DMS153 (cell line): ENCODE data around the gene ZRANB2.

Experiments
- DNase-seq: peaks from one replicate; lab custom pipeline; 2025; lab: John Stamatoyannopoulos, UW

Gene ZRANB2

GRCh38 chr1:71027991-71028390 is 52.8 kb downstream of the ZRANB2 start:
- no peak for DNase-seq

- no peak for DNase-seq
Measured at GRCh38 chr1:71026093-71026492, 54.7 kb downstream of the ZRANB2 start.

- DNase-seq = no peak
Measured at GRCh38 chr1:71023515-71023914, 57.3 kb downstream of the ZRANB2 start.

GRCh38 chr1:71019233-71019969 is 61.4 kb downstream of the ZRANB2 start:
- DNase-seq = no peak

GRCh38 chr1:71018791-71019190 is 62.0 kb downstream of the ZRANB2 start:
- DNase-seq = no peak

- no peak for DNase-seq
Measured at GRCh38 chr1:71015745-71016144, 65.1 kb downstream of the ZRANB2 start.

- no peak for DNase-seq
Measured at GRCh38 chr1:71014178-71014579, 66.7 kb downstream of the ZRANB2 start.
